Breast epithelium (tissue), 3 donors: ENCODE measurements around the gene ZC2HC1B.

Experiments used
- POLR2A ChIP-seq: fragments of 450-650 bp; IDR thresholded peaks from one replicate; pipeline ENCODE4 v1.6.1; 2016; ENCODE audit warnings: antibody characterized with exemption, mild to moderate bottlenecking, moderate library complexity
- POLR2AphosphoS5 ChIP-seq, 3 donors: sonication (generic); formaldehyde crosslinking; IDR thresholded peaks; one replicate each; pipeline ENCODE4 v1.6.1; 2017; ENCODE audit warnings: antibody characterized with exemption in 3 of 3
- TF ChIP-seq, protein P1 (sequence below), 3 donors: fragments of 450-650 bp; IDR thresholded peaks; one replicate each; pipeline ENCODE4 v1.5.1; 2016 to 2017; ENCODE audit warnings: antibody characterized with exemption in 3 of 3, mild to moderate bottlenecking in 3 of 3, moderate library complexity in 3 of 3

DNA sequence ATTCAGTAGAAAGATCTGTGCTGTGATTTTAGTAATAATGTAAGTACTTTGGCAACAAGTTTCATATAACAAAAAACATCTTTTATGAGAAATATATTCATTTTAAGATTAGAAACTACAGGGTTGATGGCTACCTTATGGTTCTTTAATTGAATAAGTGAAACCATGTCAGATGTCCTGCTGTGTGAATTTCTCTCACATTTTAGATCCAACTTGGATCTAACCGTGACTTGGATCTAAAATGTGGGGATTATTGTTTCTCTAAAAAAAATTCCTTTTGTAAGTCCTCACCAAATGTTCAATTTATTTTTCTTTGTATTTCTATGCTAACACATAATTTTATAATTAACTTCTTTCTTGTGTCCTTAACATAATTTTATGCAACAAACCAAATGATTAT, 30.4 kb downstream of the ZC2HC1B start:
- TF ChIP-seq, protein P1, sequence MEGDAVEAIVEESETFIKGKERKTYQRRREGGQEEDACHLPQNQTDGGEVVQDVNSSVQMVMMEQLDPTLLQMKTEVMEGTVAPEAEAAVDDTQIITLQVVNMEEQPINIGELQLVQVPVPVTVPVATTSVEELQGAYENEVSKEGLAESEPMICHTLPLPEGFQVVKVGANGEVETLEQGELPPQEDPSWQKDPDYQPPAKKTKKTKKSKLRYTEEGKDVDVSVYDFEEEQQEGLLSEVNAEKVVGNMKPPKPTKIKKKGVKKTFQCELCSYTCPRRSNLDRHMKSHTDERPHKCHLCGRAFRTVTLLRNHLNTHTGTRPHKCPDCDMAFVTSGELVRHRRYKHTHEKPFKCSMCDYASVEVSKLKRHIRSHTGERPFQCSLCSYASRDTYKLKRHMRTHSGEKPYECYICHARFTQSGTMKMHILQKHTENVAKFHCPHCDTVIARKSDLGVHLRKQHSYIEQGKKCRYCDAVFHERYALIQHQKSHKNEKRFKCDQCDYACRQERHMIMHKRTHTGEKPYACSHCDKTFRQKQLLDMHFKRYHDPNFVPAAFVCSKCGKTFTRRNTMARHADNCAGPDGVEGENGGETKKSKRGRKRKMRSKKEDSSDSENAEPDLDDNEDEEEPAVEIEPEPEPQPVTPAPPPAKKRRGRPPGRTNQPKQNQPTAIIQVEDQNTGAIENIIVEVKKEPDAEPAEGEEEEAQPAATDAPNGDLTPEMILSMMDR (IDR thresholded peaks at IDR 0.05): no peak
- TF ChIP-seq POLR2A (no peak), POLR2AphosphoS5 (IDR thresholded peaks at IDR 0.05) (no peak)
